Upper lobe of right lung (tissue), 1 donor: ENCODE measurements around the gene DNAH12. TPM values are rescaled to one million over a fixed set of nuclear protein-coding genes. Genes with fewer than 3 reads are reported as not detected.
A peak's percentile ranks its signal among the peaks of the same experiment; 100 is the strongest.
"Not testable (repeated sequence)": the region's sequence is repeated elsewhere in the genome, so short reads cannot be mapped to it uniquely, and the experiment has no call there.

ENCODE experiments used
- ATAC-seq: fragments of 200-7000 bp; cut with Tn5 transposase; one replicate; pipeline ENCODE4 v1.9.1; 2020; ENCODE audit warnings: mild to moderate bottlenecking, moderate library complexity
- DNase-seq: peaks from one replicate; pipeline ENCODE4 v3.0.0-alpha.2; 2020
- H3K27ac ChIP-seq: fragments of 200-600 bp; one replicate; pipeline ENCODE4 v1.8.0; 2022
- H3K27me3 ChIP-seq: fragments of 200-600 bp; one replicate; pipeline ENCODE4 v1.8.0; 2022; ENCODE audit warnings: mild to moderate bottlenecking
- H3K36me3 ChIP-seq: fragments of 200-600 bp; one replicate; pipeline ENCODE4 v1.8.0; 2022
- H3K4me1 ChIP-seq: fragments of 200-600 bp; one replicate; pipeline ENCODE4 v1.8.0; 2022
- H3K4me3 ChIP-seq: fragments of 200-600 bp; one replicate; pipeline ENCODE4 v1.8.0; 2022; ENCODE audit warnings: mild to moderate bottlenecking
- H3K9me3 ChIP-seq: fragments of 200-600 bp; one replicate; pipeline ENCODE4 v1.8.0; 2022
- intact Hi-C: fragments of 100-400 bp; cut with DNase I; formaldehyde crosslinking; loops from one replicate; pipeline ENCODE4 v1.11.0; 2022
- total RNA-seq: library from RNA; stranded (reverse); fragmentation: NEBNext Ultra II Directional; extraction: Animal tissue kit (Norgen Biotek cat#: 25700); gene quantifications from one replicate; pipeline ENCODE4 v1.2.1, GENCODE V29; 2021
- TF ChIP-seq, protein P1 (sequence below): fragments of 200-600 bp; IDR thresholded peaks from one replicate; pipeline ENCODE4 v1.8.0; 2022; ENCODE audit warnings: antibody characterized with exemption
- donor health status: DM: no; HTN: yes; CAD: no; lungs with severe emphysema.

Gene DNAH12
- total RNA-seq, 1 donor from 2014 or later = 0.52 TPM

DNA sequence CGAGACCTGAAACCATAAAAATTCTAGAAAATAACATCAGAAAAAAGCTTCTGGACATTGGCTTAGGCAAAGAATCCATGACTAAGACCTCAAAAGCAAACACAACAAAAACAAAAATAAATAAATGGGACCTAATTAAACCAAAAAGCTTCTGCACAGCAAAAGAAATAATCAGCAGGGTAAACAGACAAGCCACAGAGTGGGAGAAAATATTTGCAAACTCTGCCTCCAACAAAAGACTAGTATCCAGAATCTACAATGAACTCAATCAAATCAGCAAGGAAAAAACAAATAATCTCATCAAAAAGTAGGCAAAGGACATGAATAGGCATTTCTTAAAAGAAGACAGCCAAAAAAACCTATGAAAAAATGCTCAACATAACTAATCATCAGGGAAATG is 59.6 kb downstream of the DNAH12 start:
- no peak for DNase-seq
- no peak for ATAC-seq
- Histone ChIP-seq H3K9me3 (no peaks in the 10 kb centered on the region), H3K27me3 (no peaks in the 10 kb centered on the region), H3K36me3 (no peaks in the 10 kb centered on the region), H3K27ac (no peak overlapping the region), H3K4me3 (no peak overlapping the region), H3K4me1 (no peaks in the 10 kb centered on the region)
- intact Hi-C loops = no loop called here
- TF ChIP-seq, protein P1, sequence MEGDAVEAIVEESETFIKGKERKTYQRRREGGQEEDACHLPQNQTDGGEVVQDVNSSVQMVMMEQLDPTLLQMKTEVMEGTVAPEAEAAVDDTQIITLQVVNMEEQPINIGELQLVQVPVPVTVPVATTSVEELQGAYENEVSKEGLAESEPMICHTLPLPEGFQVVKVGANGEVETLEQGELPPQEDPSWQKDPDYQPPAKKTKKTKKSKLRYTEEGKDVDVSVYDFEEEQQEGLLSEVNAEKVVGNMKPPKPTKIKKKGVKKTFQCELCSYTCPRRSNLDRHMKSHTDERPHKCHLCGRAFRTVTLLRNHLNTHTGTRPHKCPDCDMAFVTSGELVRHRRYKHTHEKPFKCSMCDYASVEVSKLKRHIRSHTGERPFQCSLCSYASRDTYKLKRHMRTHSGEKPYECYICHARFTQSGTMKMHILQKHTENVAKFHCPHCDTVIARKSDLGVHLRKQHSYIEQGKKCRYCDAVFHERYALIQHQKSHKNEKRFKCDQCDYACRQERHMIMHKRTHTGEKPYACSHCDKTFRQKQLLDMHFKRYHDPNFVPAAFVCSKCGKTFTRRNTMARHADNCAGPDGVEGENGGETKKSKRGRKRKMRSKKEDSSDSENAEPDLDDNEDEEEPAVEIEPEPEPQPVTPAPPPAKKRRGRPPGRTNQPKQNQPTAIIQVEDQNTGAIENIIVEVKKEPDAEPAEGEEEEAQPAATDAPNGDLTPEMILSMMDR = no peak

DNA sequence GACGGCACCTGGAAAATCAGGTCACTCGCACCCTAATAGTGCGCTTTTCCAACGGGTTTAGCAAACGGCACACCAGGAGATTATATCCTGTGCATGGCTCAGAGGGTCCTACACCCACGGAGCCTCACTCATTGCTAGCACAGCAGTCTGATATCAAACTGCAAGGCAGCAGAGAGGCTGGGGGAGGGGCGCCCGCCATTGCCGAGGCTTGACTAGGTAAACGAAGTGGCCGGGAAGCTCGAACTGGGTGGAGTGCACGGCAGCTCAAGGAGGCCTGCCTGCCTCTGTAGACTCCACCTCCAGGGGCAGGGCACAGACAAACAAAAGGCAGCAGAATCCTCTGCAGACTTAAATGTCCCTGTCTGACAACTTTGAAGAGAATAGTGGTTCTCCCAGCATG is 67.0 kb downstream of the DNAH12 start:
- intact Hi-C loops = not testable (repeated sequence)

DNA sequence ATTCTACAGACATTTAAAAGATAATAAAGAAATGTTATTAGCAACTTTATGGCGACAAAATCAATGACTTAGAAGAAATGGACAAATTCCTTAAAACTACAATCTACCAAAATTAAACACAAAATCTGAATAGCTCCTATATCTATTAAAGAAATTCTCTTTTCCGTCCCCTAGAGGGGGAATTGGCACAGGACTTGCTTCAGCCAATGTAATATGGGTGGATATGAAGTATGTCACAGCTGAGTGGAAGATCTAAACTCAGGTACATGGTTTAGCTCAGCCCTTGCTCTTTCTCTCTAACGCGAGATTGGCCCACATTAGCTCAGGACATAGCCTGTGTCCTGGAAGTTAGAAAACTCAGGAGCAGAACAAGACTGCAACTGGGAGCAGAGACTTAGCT is 79.3 kb downstream of the DNAH12 start:
- Histone ChIP-seq H3K27me3 (no peaks in the 10 kb centered on the region), H3K27ac (no peak overlapping the region), H3K4me1 (no peaks in the 10 kb centered on the region), H3K4me3 (no peak overlapping the region), H3K36me3 (no peaks in the 10 kb centered on the region), H3K9me3 (no peaks in the 10 kb centered on the region)
- TF ChIP-seq, protein P1 = no peak
- DNase-seq = no peak
- ATAC-seq = no peak
- intact Hi-C loops = no loop called here

More for the DNA sequence above, 67.0 kb downstream of the DNAH12 start:
- not testable (repeated sequence) for H3K4me3 ChIP-seq, H3K27me3 ChIP-seq, ATAC-seq, DNase-seq, H3K9me3 ChIP-seq, H3K27ac ChIP-seq, H3K36me3 ChIP-seq, H3K4me1 ChIP-seq

DNA sequence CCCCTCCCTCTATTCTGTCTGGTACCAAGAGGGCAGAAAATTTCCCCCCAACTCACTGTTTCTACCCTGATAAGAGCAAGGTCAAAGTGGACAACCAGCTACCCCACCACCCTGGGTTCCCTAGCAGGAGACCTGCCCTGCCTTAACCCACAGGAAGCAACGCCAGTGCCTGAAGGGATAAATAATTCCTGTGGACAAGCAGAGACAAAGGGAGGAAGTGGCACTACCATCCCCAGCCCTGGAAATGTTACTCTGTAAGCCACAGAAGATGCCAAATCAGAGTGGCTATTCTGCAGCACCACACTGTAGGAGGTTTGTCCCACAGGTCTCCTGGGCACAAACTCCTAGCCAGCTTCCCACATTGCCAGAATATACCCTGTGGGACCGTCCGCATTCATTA is 80.1 kb downstream of the DNAH12 start:
- no peaks in the 10 kb centered on the region for H3K9me3 ChIP-seq
- H3K4me3 ChIP-seq = no peak overlapping the region
- DNase-seq = no peak
- H3K4me1 ChIP-seq = no peaks in the 10 kb centered on the region
- intact Hi-C loops = no loop called here
- H3K36me3 ChIP-seq = no peaks in the 10 kb centered on the region
- H3K27ac ChIP-seq = no peak overlapping the region
- TF ChIP-seq, protein P1 = no peak
- no peak for ATAC-seq
- no peaks in the 10 kb centered on the region for H3K27me3 ChIP-seq

DNA sequence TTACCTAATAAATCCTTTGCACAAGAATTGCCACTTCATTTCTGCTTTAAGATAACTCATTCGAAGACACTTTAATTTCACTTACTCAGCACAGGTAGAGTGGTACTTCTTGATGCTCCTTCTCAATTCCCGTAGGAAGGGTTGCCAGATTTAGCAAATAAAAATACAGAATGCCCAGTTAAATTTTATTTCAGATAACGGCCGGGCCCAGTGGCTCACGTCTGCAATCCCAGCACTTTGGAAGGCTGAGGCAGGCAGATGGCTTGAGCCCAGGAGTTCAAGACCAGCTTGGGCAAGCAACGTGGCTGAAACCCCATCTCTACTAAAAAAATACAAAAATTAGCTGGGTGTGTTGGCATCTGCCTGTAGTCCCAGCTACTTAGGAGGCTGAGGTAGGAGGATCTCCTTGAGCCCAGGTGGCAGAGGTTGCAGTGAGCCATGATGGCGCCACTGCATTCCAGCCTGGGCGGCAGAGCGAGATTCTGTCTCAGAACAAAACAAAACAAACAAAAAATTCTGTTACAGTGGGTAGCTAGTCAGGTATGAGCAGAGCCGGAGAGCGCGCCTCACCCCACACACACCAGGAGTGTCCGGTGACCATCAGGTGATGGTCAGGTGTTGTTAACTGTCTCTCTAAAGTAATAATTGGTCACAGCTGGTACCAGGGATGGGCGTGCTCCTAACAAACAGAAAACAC is 92.8 kb downstream of the DNAH12 start:
- TF ChIP-seq, protein P1 = no peak
- Histone ChIP-seq H3K27ac (no peak overlapping the region), H3K36me3 (no peaks in the 10 kb centered on the region), H3K9me3 (no peaks in the 10 kb centered on the region), H3K27me3 (no peaks in the 10 kb centered on the region), H3K4me1 (no peaks in the 10 kb centered on the region), H3K4me3 (no peak overlapping the region)
- intact Hi-C loops = no loop called here
- DNase-seq = no peak
- peak; percentile 31 for ATAC-seq

DNA sequence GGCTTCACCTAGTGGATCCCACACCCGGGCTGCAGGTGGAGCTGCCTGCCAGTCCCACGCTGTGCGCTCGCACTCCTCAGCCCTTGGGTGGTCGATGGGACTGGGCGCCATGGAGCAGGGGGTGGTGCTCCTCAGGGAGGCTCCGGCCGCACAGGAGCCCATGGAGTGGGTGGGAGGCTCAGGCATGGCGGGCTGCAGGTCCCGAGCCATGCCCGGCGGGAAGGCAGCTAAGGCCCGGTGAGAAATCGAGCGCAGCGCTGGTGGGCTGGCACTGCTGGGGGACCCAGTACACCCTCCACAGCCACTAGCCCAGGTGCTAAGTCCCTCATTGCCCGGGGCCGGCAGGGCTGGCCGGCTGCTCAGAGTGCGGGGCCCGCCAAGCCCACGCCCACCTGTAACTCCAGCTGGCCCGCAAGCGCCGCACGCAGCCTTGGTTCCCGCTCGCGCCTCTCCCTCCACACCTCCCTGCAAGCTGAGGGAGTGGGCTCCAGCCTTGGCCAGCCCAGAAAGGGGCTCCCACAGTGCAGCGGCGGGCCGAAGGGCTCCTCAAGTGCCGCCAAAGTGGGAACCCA is 94.8 kb downstream of the DNAH12 start:
- ATAC-seq, H3K27ac ChIP-seq, H3K9me3 ChIP-seq, H3K4me3 ChIP-seq, H3K4me1 ChIP-seq, H3K36me3 ChIP-seq, intact Hi-C loops, H3K27me3 ChIP-seq, DNase-seq: not testable (repeated sequence)

DNA sequence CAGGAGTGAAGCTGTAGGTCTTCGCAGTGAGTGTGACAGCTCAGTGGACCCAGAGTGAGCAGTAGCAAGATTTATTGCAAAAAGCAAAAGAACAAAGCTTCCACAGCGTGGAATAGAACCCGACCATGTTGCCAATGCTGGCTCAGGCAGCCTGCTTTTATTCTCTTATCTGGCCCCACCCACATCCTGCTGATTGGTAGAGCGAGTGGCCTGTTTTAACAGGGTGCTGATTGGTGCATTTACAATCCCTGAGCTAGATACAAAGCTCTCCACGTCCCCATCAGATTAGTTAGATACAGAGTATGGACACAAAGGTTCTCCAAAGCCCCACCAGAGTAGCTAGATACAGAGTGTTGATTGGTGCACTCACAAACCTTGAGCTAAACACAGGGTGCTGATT is 95.7 kb downstream of the DNAH12 start:
- H3K4me1 ChIP-seq, H3K36me3 ChIP-seq, H3K4me3 ChIP-seq, H3K27ac ChIP-seq, intact Hi-C loops, ATAC-seq, DNase-seq, H3K27me3 ChIP-seq, H3K9me3 ChIP-seq: not testable (repeated sequence)
